ENCODE measurements around the gene PRR16. TPM values are rescaled to one million over a fixed set of nuclear protein-coding genes. Genes with fewer than 3 reads are reported as not detected.

The PRR16 gene
- total RNA-seq, 2 experiments from 2014 or later = not detected

DNA sequence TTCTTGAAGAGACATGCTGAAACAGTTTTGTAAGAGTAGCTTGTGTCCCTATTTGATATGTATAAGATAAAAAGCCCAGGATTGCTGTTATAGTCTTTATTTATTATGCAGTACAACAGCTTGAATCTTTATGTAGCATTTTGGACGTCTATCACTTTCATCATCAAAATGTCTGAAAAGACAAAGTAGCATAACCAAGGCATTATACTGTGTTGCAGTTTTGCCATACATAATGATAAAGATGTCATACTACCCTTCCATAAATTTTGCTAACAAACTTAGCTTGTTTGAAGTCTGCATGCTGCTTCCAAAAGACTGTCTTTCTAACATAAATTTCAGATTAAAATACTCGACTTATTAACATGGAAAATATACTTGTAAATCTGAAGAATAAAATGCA, 127.8 kb downstream of the PRR16 start:
- Mint-ChIP-seq H3K36me3 (ENCODE audit: low read depth) (no peaks in the 10 kb centered on the region), H3K27me3 (no peaks in the 10 kb centered on the region), H3K4me3 (no peak overlapping the region), H3K4me1 (no peaks in the 10 kb centered on the region), H3K27ac (no peak overlapping the region), H3K9me3 (peaks cover 8% of the 10 kb centered on the region)
- no peak for DNase-seq
- ChIA-PET CTCF (no interaction called here), POLR2A (no interaction called here)

GRCh38 chr5:120599576-120599975, 135.5 kb downstream of the PRR16 start:
- H3K27me3 Mint-ChIP-seq = no peaks in the 10 kb centered on the region
- no peaks in the 10 kb centered on the region for H3K4me1 Mint-ChIP-seq
- no peak overlapping the region for H3K4me3 Mint-ChIP-seq
- H3K36me3 Mint-ChIP-seq (ENCODE audit: low read depth) = no peaks in the 10 kb centered on the region
- POLR2A ChIA-PET = no interaction called here
- peaks cover 2% of the 10 kb centered on the region for H3K9me3 Mint-ChIP-seq
- no peak for DNase-seq
- CTCF ChIA-PET = no interaction called here
- H3K27ac Mint-ChIP-seq = no peak overlapping the region

DNA sequence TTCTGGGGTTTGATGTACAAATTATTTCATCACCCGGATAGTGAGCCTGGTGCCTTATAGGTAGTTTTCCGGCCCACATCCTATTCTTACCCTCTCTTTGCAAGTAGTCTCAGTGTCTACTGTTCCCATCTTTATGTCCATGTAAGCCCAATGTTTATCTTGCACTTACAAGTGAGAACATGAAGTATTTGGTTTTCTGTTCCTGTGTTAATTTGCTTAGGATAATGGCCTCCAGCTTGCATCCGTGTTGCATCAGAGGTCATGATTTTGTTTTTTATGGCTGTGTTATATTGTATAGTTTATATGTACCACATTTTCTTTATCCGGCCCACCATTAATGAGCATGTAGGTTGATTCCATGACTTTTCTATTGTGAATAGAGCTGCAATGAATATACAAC, 136.5 kb downstream of the PRR16 start:
- H3K27ac Mint-ChIP-seq = no peak overlapping the region
- peaks cover 2% of the 10 kb centered on the region for H3K9me3 Mint-ChIP-seq
- H3K27me3 Mint-ChIP-seq = no peaks in the 10 kb centered on the region
- no peak overlapping the region for H3K4me3 Mint-ChIP-seq
- no peak for DNase-seq
- no peaks in the 10 kb centered on the region for H3K4me1 Mint-ChIP-seq
- ChIA-PET POLR2A (no interaction called here), CTCF (no interaction called here)
- H3K36me3 Mint-ChIP-seq (ENCODE audit: low read depth) = no peaks in the 10 kb centered on the region

DNA sequence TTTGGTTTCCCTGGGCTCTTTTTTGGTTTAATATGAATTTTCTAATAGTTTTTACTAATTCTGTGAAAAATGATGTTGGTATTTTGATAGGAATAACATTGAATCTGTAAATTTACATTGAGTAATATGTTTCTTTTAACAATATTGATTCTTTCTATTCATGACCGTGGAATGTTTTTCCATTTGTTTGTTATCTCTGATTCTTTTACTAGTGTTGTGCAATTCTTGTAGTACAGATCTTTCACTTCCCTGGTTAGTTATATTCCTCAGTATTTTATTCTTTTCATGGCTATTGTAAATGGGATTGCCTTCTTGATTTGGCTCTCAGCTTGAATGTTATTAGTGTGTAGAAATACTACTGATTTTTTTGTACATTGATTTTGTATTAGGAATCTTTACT, 137.9 kb downstream of the PRR16 start:
- Mint-ChIP-seq H3K9me3 (peaks cover 2% of the 10 kb centered on the region), H3K4me3 (no peak overlapping the region), H3K27ac (no peak overlapping the region), H3K4me1 (no peaks in the 10 kb centered on the region), H3K36me3 (ENCODE audit: low read depth) (no peaks in the 10 kb centered on the region), H3K27me3 (no peaks in the 10 kb centered on the region)
- POLR2A ChIA-PET = no interaction called here
- no peak for DNase-seq
- CTCF ChIA-PET = no interaction called here

DNA sequence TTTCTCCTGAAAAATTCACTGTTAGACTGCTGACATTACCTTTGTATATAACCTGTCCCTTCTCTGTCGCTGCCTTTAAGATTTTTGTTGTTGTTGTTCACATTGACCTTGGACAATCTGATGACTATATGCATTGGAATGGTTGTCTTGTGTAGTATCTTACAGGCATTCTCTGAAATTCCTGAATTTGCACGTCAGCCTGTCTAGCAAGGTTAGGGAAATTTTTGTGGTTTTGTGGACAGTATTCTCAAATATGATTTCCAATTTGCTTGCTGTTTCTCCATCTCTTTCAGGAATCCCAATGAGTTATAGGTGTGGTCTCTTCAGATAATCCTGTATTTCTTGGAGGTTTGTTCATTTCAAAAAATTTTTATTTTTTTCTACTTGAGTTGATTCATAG, 140.8 kb downstream of the PRR16 start:
- Mint-ChIP-seq H3K27me3 (no peaks in the 10 kb centered on the region), H3K27ac (no peak overlapping the region), H3K4me3 (no peak overlapping the region), H3K9me3 (peaks cover 2% of the 10 kb centered on the region), H3K36me3 (ENCODE audit: low read depth) (no peaks in the 10 kb centered on the region), H3K4me1 (no peaks in the 10 kb centered on the region)
- POLR2A ChIA-PET = no interaction called here
- CTCF ChIA-PET = no interaction called here
- no peak for DNase-seq

- Mint-ChIP-seq H3K4me3 (no peak overlapping the region), H3K27me3 (no peaks in the 10 kb centered on the region), H3K27ac (no peak overlapping the region), H3K9me3 (peaks cover 2% of the 10 kb centered on the region), H3K4me1 (no peaks in the 10 kb centered on the region), H3K36me3 (ENCODE audit: low read depth) (no peaks in the 10 kb centered on the region)
- no peak for DNase-seq
- CTCF ChIA-PET = no interaction called here
- POLR2A ChIA-PET = no interaction called here
Measured at GRCh38 chr5:120605325-120606079, 141.4 kb downstream of the PRR16 start.

- no peak overlapping the region for H3K4me3 Mint-ChIP-seq
- ChIA-PET CTCF (no interaction called here), POLR2A (no interaction called here)
- H3K9me3 Mint-ChIP-seq = no peaks in the 10 kb centered on the region
- H3K27me3 Mint-ChIP-seq = no peaks in the 10 kb centered on the region
- H3K4me1 Mint-ChIP-seq = no peaks in the 10 kb centered on the region
- no peak overlapping the region for H3K27ac Mint-ChIP-seq
- H3K36me3 Mint-ChIP-seq (ENCODE audit: low read depth) = no peaks in the 10 kb centered on the region
- DNase-seq = no peak
Measured at GRCh38 chr5:120609570-120609969, 145.5 kb downstream of the PRR16 start.

DNA sequence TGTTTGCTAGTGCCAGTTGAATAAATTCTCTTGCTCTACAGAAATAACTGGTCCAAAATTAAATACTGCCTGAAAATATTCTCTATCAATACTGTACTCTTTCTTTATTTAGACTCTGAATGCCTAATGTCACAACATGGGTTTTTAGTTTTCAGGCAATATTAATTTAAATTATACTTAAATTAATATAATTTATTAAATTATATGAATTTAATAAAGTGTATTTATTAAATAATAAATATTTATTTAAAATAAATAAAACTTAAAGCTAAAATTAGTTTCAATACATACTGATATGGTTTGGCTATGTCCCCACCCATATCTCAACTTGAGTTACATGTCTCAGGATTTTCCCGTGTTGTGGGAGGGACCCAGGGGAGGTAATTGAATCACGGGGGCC, 146.0 kb downstream of the PRR16 start:
- DNase-seq = no peak
- no peaks in the 10 kb centered on the region for H3K9me3 Mint-ChIP-seq
- no peak overlapping the region for H3K4me3 Mint-ChIP-seq
- H3K4me1 Mint-ChIP-seq = no peaks in the 10 kb centered on the region
- no peaks in the 10 kb centered on the region for H3K27me3 Mint-ChIP-seq
- ChIA-PET CTCF (no interaction called here), POLR2A (no interaction called here)
- H3K36me3 Mint-ChIP-seq (ENCODE audit: low read depth) = no peaks in the 10 kb centered on the region
- no peak overlapping the region for H3K27ac Mint-ChIP-seq

DNA sequence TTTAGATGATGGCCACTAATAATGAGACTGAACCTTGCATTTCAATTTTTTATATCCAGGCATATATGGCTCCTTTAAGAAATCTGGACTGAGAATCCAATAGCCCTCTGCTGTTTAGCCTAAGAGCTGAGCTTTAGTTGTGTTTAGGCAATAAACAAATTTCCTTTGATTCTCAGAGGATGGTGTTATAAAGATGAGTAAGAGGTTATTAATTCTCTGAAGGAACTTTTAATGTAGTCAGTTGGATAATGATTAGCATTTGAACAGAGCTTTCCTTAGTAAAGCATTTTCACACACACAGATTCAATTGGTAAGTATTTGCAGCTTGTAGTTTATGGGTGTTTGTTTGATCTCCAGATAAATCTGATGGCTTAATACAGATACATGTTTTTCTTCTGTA, 149.6 kb downstream of the PRR16 start:
- H3K27ac Mint-ChIP-seq = no peak overlapping the region
- no peaks in the 10 kb centered on the region for H3K27me3 Mint-ChIP-seq
- H3K36me3 Mint-ChIP-seq (ENCODE audit: low read depth) = no peaks in the 10 kb centered on the region
- ChIA-PET POLR2A (no interaction called here), CTCF (no interaction called here)
- H3K9me3 Mint-ChIP-seq = no peaks in the 10 kb centered on the region
- no peak for DNase-seq
- no peak overlapping the region for H3K4me3 Mint-ChIP-seq
- H3K4me1 Mint-ChIP-seq = no peaks in the 10 kb centered on the region

GRCh38 chr5:120614531-120615180, 150.6 kb downstream of the PRR16 start:
- Mint-ChIP-seq H3K36me3 (ENCODE audit: low read depth) (no peaks in the 10 kb centered on the region), H3K9me3 (no peaks in the 10 kb centered on the region), H3K27me3 (no peaks in the 10 kb centered on the region), H3K4me1 (no peaks in the 10 kb centered on the region), H3K27ac (no peak overlapping the region), H3K4me3 (no peak overlapping the region)
- POLR2A ChIA-PET = no interaction called here
- DNase-seq = no peak
- CTCF ChIA-PET = no interaction called here

GRCh38 chr5:120615967-120616645, 152.0 kb downstream of the PRR16 start:
- H3K4me1 Mint-ChIP-seq = no peaks in the 10 kb centered on the region
- no peak overlapping the region for H3K27ac Mint-ChIP-seq
- no peaks in the 10 kb centered on the region for H3K36me3 Mint-ChIP-seq (ENCODE audit: low read depth)
- ChIA-PET CTCF (no interaction called here), POLR2A (no interaction called here)
- H3K9me3 Mint-ChIP-seq = no peaks in the 10 kb centered on the region
- H3K27me3 Mint-ChIP-seq = no peaks in the 10 kb centered on the region
- no peak overlapping the region for H3K4me3 Mint-ChIP-seq
- no peak for DNase-seq

- no peaks in the 10 kb centered on the region for H3K9me3 Mint-ChIP-seq
- no peaks in the 10 kb centered on the region for H3K36me3 Mint-ChIP-seq (ENCODE audit: low read depth)
- no peak overlapping the region for H3K27ac Mint-ChIP-seq
- no peak overlapping the region for H3K4me3 Mint-ChIP-seq
- ChIA-PET CTCF (interaction anchor here (0.6 kb wide), 1 partner anchor 107 kb away, joined by 3 read pairs; no protein-coding TSS in a partner anchor), POLR2A (no interaction called here)
- no peaks in the 10 kb centered on the region for H3K4me1 Mint-ChIP-seq
- H3K27me3 Mint-ChIP-seq = no peaks in the 10 kb centered on the region
- no peak for DNase-seq
Measured at GRCh38 chr5:120621339-120621738, 157.2 kb downstream of the PRR16 start.

GRCh38 chr5:120624021-120624563, 160.0 kb downstream of the PRR16 start:
- H3K27me3 Mint-ChIP-seq = no peaks in the 10 kb centered on the region

More at GRCh38 chr5:120624021-120624563, 160.0 kb downstream of the PRR16 start:
- no peaks in the 10 kb centered on the region for H3K9me3 Mint-ChIP-seq
- CTCF ChIA-PET = no interaction called here
- no peak overlapping the region for H3K4me3 Mint-ChIP-seq
- POLR2A ChIA-PET = no interaction called here
- no peaks in the 10 kb centered on the region for H3K36me3 Mint-ChIP-seq (ENCODE audit: low read depth)
- no peak for DNase-seq
- H3K4me1 Mint-ChIP-seq = no peaks in the 10 kb centered on the region
- no peak overlapping the region for H3K27ac Mint-ChIP-seq
